WTC11 (cell line): Measurements from ENCODE around the gene TWF2. TPM values are rescaled to one million over a fixed set of nuclear protein-coding genes. Genes with fewer than 3 reads are reported as not detected.

Experiments used
- ATAC-seq: fragments of 200-7000 bp; cut with Tn5 transposase; 2 replicates; pipeline ENCODE4 v1.10.0; 2021; ENCODE audit warnings: mild to moderate bottlenecking, moderate library complexity
- CTCF ChIA-PET: fragments of 300-600 bp; sonication (Branson Sonifier 250); formaldehyde crosslinking; loops from one replicate; lab custom pipeline; 2021; ENCODE audit warnings: antibody characterized with exemption; lab: Charles Lee
- POLR2A ChIA-PET: fragments of 350-600 bp; sonication (Branson Sonifier 250); formaldehyde crosslinking; loops from one replicate; lab custom pipeline; 2021; ENCODE audit warnings: antibody characterized with exemption; lab: Charles Lee
- DNase-seq: peaks from one replicate; pipeline ENCODE4 v3.0.0; 2021; ENCODE audit warnings: low spot score
- H3K27ac Mint-ChIP-seq: 2 replicates; pipeline ENCODE4 v1.8.0; 2021; ENCODE audit warnings: mixed read lengths
- H3K27me3 Mint-ChIP-seq: 2 replicates; pipeline ENCODE4 v1.8.0; 2021; ENCODE audit warnings: low read depth, mild to moderate bottlenecking, moderate library complexity, mixed read lengths
- H3K36me3 Mint-ChIP-seq: 2 replicates; pipeline ENCODE4 v1.8.0; 2021; ENCODE audit warnings: mixed read lengths
- H3K4me1 Mint-ChIP-seq: 2 replicates; pipeline ENCODE4 v1.8.0; 2022; ENCODE audit warnings: mixed read lengths
- H3K4me3 Mint-ChIP-seq: 2 replicates; pipeline ENCODE4 v1.8.0; 2021; ENCODE audit warnings: mild to moderate bottlenecking, moderate library complexity, mixed read lengths
- H3K9me3 Mint-ChIP-seq: 2 replicates; pipeline ENCODE4 v1.8.0; 2021; ENCODE audit warnings: mixed read lengths
- CREB1 ChIP-seq: sonication (generic); formaldehyde crosslinking; IDR thresholded peaks from 2 replicates; pipeline ENCODE4 v1.8.0; 2023; ENCODE audit warnings: mild to moderate bottlenecking, missing genetic modification reagents
- ELF4 ChIP-seq: sonication (generic); formaldehyde crosslinking; IDR thresholded peaks from 2 replicates; pipeline ENCODE4 v1.8.1; 2022; ENCODE audit warnings: low read depth, mild to moderate bottlenecking, moderate library complexity, missing genetic modification reagents
- EMX1 ChIP-seq: fragments of 250-450 bp; sonication (Bioruptor Pico); IDR thresholded peaks from 2 replicates; pipeline ENCODE4 v1.8.0; 2021; ENCODE audit warnings: mild to moderate bottlenecking
- MYBL2 ChIP-seq: sonication (generic); formaldehyde crosslinking; IDR thresholded peaks from 2 replicates; pipeline ENCODE4 v1.8.1; 2023; ENCODE audit warnings: mild to moderate bottlenecking, moderate library complexity, missing genetic modification reagents
- PRRX2 ChIP-seq: fragments of 250-450 bp; sonication (Bioruptor Pico); IDR thresholded peaks from 2 replicates; pipeline ENCODE4 v1.8.0; 2021; ENCODE audit warnings: mild to moderate bottlenecking
- RORB ChIP-seq: fragments of 250-450 bp; sonication (Bioruptor Pico); IDR thresholded peaks from 2 replicates; pipeline ENCODE4 v1.9.0; 2021; ENCODE audit warnings: mild to moderate bottlenecking
- SMAD4 ChIP-seq: sonication (generic); formaldehyde crosslinking; IDR thresholded peaks from 2 replicates; pipeline ENCODE4 v1.8.0; 2022; ENCODE audit warnings: mild to moderate bottlenecking, missing genetic modification reagents
- ZNF138 ChIP-seq: sonication (generic); formaldehyde crosslinking; conservative IDR thresholded peaks from 2 replicates; pipeline ENCODE4 v1.8.1; 2022; ENCODE audit warnings: mild to moderate bottlenecking, moderate library complexity, missing genetic modification reagents
- ZNF396 ChIP-seq: fragments of 250-450 bp; sonication (Bioruptor Pico); IDR thresholded peaks from 2 replicates; pipeline ENCODE4 v1.8.0; 2021; ENCODE audit warnings: mild to moderate bottlenecking, moderate library complexity, borderline replicate concordance
- ZNF671 ChIP-seq: fragments of 250-450 bp; sonication (Bioruptor Pico); IDR thresholded peaks from 2 replicates; pipeline ENCODE4 v1.8.0; 2021; ENCODE audit warnings: mild to moderate bottlenecking
- total RNA-seq: library from RNA; stranded (reverse); gene quantifications from 3 replicates; pipeline ENCODE4 v1.2.3, GENCODE V29; 2021
- TF ChIP-seq, protein P1 (sequence below): sonication (generic); formaldehyde crosslinking; IDR thresholded peaks from 2 replicates; pipeline ENCODE4 v1.8.0; 2022; ENCODE audit warnings: mild to moderate bottlenecking, missing genetic modification reagents
- TF ChIP-seq, protein P2 (sequence below): sonication (generic); formaldehyde crosslinking; IDR thresholded peaks from 2 replicates; pipeline ENCODE4 v1.8.0; 2023; ENCODE audit warnings: missing genetic modification reagents
- TF ChIP-seq, protein P3 (sequence below): sonication (generic); formaldehyde crosslinking; IDR thresholded peaks from 2 replicates; pipeline ENCODE4 v1.8.1; 2022; ENCODE audit warnings: missing genetic modification reagents, borderline replicate concordance
- TF ChIP-seq, protein P4 (sequence below): fragments of 250-450 bp; sonication (Bioruptor Pico); IDR thresholded peaks from 2 replicates; pipeline ENCODE4 v1.9.0; 2021; ENCODE audit warnings: mild to moderate bottlenecking, borderline replicate concordance
- TF ChIP-seq, protein P5 (sequence below): fragments of 250-450 bp; sonication (Bioruptor Pico); IDR thresholded peaks from 2 replicates; pipeline ENCODE4 v1.9.0; 2021; ENCODE audit warnings: mild to moderate bottlenecking

The TWF2 gene
- total RNA-seq, 1 experiment from 2014 or later = 71.1 TPM

DNA sequence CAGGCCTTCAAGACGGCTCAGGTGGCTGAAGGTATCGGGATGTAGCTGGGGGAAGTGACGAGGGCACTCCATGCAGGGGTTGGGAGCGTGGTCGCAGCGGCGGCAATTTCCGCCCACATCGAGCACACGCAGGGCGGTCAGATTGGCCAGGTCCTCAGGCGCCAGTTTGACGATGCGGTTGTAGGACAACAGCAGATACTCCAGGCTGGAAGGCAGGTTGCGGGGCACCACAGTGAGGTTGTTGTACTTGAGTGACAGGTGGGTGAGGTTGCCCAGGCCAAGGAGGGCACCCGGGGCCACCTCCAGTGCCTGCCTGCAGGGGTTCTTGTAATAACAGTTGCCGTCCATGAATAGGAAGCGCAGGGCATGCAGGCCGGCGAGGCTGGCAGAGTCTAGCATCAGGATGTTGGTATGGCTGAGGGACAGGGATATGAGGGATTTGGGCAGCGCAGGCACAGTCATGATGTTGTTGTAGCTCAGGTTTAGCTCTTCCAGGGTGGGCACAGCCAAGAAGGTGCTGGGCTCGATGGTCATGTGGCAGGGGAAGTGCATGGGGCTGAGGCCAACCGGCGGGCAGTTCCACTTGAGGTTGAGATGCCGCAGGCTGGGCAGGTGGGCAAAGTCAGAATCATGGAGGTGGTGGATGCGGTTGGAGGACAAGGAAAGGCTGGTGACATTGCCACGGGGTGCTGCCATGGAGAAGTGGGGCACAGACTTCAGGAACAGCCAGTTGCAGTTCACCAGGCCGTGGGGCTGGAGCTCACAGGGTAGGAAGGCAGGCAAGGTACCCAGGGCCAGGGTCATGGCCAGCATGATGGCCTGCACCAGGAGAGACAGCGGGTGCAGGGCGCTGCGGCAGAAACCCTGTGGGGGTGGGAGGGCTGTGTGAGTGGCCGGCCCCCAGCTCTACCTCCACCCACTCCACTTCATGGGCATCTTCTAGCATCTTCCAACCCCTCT is 15.2 kb downstream of the TWF2 start (continued):
- TF ChIP-seq ELF4 (CRISPR knock-in tag) (no peak), CREB1 (no peak), ZNF138 (no peak), EMX1 (no peak)

DNA sequence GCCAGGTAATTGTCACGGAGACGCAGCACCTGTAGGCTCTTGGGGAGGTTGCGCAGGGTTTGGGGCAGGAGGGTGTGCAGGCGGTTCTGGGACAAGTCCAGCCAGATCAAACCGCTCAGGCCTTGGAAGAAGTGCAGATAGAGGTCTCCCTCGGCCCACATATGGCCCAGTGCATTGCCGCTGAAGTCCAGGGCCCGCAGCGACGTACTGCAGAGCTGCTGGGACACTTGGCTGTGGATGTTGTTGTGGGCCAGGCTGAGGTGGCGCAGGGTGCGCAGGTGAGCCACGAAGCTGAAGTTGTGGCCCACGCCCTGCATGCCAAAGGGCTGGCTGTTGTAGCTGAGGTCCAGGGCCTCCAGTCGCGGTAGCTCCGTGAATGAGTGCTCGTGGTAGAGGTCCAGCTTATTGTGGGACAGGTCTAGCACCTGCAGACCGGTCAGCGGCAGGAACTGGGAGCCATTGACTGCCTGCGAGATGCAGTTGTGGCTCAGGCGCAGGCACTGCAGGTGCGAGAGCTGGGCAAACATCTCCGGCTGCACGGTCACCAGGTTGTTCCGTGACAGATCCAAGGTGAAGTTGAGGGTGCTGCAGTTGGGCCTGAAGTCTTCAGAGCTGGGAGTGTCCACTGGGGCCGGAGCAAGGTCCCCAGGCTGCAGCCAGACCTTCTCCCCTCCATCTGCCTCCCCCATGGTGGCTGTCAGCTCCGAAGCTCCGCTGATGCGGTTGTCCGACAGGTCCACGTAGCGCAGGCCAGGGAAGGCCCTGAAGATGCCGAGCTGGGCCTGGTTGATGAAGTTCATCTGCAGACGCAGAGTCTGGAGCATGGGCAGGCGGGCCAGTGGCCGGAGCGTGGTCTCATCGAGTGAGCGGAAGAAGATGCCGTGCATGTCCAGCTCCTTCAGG is 16.4 kb downstream of the TWF2 start:
- Mint-ChIP-seq H3K9me3 (no peaks in the 10 kb centered on the region), H3K4me1 (peaks cover 9% of the 10 kb centered on the region), H3K4me3 (no peak overlapping the region), H3K36me3 (no peaks in the 10 kb centered on the region), H3K27me3 (no peaks in the 10 kb centered on the region), H3K27ac (peak overlapping the region; percentile 68; the same call in 1 of the 2 replicates)
- ATAC-seq (no peak), DNase-seq (no peak)
- ChIA-PET POLR2A (interaction anchor here (0.6 to 0.9 kb wide), 2 partner anchors 15 to 18 kb away, joined by 3 read pairs; no protein-coding TSS in a partner anchor), CTCF (interaction anchor here (0.5 to 11.5 kb wide), 12 partner anchors 12 to 190 kb away, joined by 3 to 222 read pairs (median 20); partner anchors contain the start of genes PPM1M, TWF2 and WDR82)
- TF ChIP-seq, protein P1, sequence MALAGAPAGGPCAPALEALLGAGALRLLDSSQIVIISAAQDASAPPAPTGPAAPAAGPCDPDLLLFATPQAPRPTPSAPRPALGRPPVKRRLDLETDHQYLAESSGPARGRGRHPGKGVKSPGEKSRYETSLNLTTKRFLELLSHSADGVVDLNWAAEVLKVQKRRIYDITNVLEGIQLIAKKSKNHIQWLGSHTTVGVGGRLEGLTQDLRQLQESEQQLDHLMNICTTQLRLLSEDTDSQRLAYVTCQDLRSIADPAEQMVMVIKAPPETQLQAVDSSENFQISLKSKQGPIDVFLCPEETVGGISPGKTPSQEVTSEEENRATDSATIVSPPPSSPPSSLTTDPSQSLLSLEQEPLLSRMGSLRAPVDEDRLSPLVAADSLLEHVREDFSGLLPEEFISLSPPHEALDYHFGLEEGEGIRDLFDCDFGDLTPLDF = no peak
- TF ChIP-seq RORB = no peak
- TF ChIP-seq, protein P2, sequence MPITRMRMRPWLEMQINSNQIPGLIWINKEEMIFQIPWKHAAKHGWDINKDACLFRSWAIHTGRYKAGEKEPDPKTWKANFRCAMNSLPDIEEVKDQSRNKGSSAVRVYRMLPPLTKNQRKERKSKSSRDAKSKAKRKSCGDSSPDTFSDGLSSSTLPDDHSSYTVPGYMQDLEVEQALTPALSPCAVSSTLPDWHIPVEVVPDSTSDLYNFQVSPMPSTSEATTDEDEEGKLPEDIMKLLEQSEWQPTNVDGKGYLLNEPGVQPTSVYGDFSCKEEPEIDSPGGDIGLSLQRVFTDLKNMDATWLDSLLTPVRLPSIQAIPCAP (CRISPR knock-in tag) = no peak
- no peak for TF ChIP-seq MYBL2 (CRISPR knock-in tag)
- TF ChIP-seq, protein P3, sequence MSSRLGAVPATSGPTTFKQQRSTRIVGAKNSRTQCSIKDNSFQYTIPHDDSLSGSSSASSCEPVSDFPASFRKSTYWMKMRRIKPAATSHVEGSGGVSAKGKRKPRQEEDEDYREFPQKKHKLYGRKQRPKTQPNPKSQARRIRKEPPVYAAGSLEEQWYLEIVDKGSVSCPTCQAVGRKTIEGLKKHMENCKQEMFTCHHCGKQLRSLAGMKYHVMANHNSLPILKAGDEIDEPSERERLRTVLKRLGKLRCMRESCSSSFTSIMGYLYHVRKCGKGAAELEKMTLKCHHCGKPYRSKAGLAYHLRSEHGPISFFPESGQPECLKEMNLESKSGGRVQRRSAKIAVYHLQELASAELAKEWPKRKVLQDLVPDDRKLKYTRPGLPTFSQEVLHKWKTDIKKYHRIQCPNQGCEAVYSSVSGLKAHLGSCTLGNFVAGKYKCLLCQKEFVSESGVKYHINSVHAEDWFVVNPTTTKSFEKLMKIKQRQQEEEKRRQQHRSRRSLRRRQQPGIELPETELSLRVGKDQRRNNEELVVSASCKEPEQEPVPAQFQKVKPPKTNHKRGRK (CRISPR knock-in tag) = no peak
- TF ChIP-seq, protein P4, sequence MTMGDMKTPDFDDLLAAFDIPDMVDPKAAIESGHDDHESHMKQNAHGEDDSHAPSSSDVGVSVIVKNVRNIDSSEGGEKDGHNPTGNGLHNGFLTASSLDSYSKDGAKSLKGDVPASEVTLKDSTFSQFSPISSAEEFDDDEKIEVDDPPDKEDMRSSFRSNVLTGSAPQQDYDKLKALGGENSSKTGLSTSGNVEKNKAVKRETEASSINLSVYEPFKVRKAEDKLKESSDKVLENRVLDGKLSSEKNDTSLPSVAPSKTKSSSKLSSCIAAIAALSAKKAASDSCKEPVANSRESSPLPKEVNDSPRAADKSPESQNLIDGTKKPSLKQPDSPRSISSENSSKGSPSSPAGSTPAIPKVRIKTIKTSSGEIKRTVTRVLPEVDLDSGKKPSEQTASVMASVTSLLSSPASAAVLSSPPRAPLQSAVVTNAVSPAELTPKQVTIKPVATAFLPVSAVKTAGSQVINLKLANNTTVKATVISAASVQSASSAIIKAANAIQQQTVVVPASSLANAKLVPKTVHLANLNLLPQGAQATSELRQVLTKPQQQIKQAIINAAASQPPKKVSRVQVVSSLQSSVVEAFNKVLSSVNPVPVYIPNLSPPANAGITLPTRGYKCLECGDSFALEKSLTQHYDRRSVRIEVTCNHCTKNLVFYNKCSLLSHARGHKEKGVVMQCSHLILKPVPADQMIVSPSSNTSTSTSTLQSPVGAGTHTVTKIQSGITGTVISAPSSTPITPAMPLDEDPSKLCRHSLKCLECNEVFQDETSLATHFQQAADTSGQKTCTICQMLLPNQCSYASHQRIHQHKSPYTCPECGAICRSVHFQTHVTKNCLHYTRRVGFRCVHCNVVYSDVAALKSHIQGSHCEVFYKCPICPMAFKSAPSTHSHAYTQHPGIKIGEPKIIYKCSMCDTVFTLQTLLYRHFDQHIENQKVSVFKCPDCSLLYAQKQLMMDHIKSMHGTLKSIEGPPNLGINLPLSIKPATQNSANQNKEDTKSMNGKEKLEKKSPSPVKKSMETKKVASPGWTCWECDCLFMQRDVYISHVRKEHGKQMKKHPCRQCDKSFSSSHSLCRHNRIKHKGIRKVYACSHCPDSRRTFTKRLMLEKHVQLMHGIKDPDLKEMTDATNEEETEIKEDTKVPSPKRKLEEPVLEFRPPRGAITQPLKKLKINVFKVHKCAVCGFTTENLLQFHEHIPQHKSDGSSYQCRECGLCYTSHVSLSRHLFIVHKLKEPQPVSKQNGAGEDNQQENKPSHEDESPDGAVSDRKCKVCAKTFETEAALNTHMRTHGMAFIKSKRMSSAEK = no peak
- TF ChIP-seq PRRX2 (CRISPR knock-in tag) = no peak
- no peak for TF ChIP-seq SMAD4 (CRISPR knock-in tag)
- TF ChIP-seq, protein P5, sequence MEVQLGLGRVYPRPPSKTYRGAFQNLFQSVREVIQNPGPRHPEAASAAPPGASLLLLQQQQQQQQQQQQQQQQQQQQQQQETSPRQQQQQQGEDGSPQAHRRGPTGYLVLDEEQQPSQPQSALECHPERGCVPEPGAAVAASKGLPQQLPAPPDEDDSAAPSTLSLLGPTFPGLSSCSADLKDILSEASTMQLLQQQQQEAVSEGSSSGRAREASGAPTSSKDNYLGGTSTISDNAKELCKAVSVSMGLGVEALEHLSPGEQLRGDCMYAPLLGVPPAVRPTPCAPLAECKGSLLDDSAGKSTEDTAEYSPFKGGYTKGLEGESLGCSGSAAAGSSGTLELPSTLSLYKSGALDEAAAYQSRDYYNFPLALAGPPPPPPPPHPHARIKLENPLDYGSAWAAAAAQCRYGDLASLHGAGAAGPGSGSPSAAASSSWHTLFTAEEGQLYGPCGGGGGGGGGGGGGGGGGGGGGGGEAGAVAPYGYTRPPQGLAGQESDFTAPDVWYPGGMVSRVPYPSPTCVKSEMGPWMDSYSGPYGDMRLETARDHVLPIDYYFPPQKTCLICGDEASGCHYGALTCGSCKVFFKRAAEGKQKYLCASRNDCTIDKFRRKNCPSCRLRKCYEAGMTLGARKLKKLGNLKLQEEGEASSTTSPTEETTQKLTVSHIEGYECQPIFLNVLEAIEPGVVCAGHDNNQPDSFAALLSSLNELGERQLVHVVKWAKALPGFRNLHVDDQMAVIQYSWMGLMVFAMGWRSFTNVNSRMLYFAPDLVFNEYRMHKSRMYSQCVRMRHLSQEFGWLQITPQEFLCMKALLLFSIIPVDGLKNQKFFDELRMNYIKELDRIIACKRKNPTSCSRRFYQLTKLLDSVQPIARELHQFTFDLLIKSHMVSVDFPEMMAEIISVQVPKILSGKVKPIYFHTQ (CRISPR knock-in tag) = no peak
- TF ChIP-seq ZNF396 (CRISPR knock-in tag) = no peak
- TF ChIP-seq ZNF671 (CRISPR knock-in tag) = no peak
